ENCODE results near the gene EEF1A2. TPM values are rescaled to one million over a fixed set of nuclear protein-coding genes. Genes with fewer than 3 reads are reported as not detected.

EEF1A2 gene
- total RNA-seq, 1 experiment from 2014 or later: 359 TPM

DNA sequence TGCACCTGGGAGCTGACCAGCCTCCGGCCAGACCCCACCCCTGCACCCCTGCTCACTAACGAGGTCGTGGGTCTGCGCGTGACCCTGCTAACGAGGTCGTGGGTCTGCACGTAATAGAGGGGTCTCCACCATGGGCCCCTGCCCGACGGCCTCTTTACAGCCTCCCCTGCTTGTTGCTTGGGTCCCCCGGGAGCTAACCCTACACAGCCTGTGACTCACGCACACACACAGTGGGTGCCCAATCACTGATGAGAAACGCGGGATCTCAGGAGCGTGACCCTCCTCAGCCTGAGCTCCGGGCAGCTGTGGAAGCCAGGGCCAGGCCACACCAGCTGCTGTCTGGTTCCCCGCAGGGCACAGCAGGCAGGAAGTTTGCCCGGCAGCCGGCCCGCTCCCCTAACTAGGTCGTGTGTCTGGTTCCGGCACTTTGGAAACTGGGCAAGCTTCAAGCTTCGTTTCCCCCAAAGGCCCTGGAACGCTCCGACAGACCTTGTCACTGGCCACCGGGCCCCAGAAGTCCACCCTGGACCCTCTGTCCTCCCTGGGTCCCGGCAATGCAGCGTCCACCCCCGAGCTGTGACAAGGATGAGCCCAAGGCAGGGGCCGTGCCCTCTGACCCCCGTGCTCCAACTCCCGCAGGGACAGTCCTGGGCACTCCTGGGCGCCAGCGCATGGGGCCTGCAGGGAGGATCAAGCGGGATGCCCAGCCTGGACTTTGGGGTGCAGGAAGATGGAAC, 37.5 kb upstream of the EEF1A2 start:
- TF ChIP-seq, protein P1, sequence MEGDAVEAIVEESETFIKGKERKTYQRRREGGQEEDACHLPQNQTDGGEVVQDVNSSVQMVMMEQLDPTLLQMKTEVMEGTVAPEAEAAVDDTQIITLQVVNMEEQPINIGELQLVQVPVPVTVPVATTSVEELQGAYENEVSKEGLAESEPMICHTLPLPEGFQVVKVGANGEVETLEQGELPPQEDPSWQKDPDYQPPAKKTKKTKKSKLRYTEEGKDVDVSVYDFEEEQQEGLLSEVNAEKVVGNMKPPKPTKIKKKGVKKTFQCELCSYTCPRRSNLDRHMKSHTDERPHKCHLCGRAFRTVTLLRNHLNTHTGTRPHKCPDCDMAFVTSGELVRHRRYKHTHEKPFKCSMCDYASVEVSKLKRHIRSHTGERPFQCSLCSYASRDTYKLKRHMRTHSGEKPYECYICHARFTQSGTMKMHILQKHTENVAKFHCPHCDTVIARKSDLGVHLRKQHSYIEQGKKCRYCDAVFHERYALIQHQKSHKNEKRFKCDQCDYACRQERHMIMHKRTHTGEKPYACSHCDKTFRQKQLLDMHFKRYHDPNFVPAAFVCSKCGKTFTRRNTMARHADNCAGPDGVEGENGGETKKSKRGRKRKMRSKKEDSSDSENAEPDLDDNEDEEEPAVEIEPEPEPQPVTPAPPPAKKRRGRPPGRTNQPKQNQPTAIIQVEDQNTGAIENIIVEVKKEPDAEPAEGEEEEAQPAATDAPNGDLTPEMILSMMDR (IDR thresholded peaks at IDR 0.05; ENCODE audit: unreplicated experiment): no peak
- H3K27ac Mint-ChIP-seq (ENCODE audit: unreplicated experiment): peak overlapping the region; percentile 84
- no TSS peak for BruUV-seq (replicated peaks)
- no peaks in the 10 kb centered on the region for H3K27me3 Mint-ChIP-seq (ENCODE audit: unreplicated experiment)
- peak; percentile 66 for DNase-seq
- peaks cover 70% of the 10 kb centered on the region for H3K4me1 Mint-ChIP-seq (ENCODE audit: low read depth, unreplicated experiment)
- H3K9me3 Mint-ChIP-seq (ENCODE audit: low read depth, unreplicated experiment): no peaks in the 10 kb centered on the region
- H3K4me3 Mint-ChIP-seq (ENCODE audit: low read depth, unreplicated experiment): peak overlapping the region; percentile 89
- CTCF ChIA-PET: interaction anchor here (0.6 to 3.2 kb wide), 13 partner anchors 10 to 444 kb away, joined by 3 to 37 read pairs (median 10); partner anchors contain the start of genes ARFRP1, HELZ2, PPDPF and PRPF6
- H3K36me3 Mint-ChIP-seq (ENCODE audit: insufficient read depth, unreplicated experiment): peaks cover 71% of the 10 kb centered on the region
- intact Hi-C loops (cut with micrococcal nuclease; ENCODE audit: unreplicated experiment): loop anchor here (5.0 kb wide), 3 partner anchors 41 to 436 kb away; no protein-coding TSS in a partner anchor

DNA sequence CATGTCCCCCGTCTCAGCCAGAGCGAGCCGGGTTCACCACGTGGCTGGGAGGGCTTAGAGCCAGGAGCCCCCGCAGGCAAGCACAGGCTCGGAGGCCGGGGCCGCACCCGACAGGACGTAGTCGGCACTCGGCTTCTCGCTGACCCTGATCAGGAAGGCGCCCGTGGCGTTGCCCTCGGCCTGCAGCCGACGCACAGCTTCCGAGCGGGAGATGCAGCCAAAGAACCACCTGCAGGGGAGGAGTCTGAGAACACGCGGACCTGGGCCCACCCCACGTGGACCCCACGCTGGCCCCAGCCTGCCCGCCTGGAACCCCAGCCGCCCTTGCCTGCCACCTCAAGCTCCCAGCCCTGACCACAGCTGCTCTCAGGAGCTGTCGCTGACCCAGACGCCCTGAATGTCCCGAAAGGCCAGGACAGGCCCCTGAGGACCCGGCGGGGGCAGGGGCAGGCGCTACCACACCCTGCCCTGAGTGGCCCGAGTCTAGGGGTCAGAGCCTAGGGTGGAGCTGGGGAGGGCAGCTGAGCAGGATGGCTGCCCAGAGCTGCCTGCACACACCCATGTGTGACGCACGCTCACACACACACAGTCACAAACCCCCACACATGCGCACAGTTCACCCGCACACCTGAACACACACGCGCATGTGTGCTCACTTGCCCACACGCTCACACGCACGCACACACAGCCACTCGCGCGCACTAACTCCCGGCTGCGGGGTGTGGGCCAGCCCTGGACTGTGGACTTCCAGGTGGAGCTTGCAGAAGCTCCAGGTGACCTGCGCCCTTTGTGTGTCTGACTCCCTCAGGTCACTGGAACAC, 36.2 kb upstream of the EEF1A2 start:
- Mint-ChIP-seq H3K36me3 (ENCODE audit: insufficient read depth, unreplicated experiment) (peaks cover 81% of the 10 kb centered on the region), H3K4me3 (ENCODE audit: low read depth, unreplicated experiment) (peak overlapping the region; percentile 66), H3K4me1 (ENCODE audit: low read depth, unreplicated experiment) (peaks cover 68% of the 10 kb centered on the region), H3K27ac (ENCODE audit: unreplicated experiment) (peak overlapping the region; percentile 77), H3K9me3 (ENCODE audit: low read depth, unreplicated experiment) (no peaks in the 10 kb centered on the region), H3K27me3 (ENCODE audit: unreplicated experiment) (no peaks in the 10 kb centered on the region)
- no TSS peak for BruUV-seq (replicated peaks)
- intact Hi-C loops (cut with micrococcal nuclease; ENCODE audit: unreplicated experiment): loop anchor here (5.0 kb wide), 3 partner anchors 42 to 437 kb away; no protein-coding TSS in a partner anchor
- TF ChIP-seq, protein P1 (IDR thresholded peaks at IDR 0.05; ENCODE audit: unreplicated experiment): no peak
- DNase-seq: peak; percentile 51
- CTCF ChIA-PET: interaction anchor here (0.7 to 1.5 kb wide), 5 partner anchors 8 to 226 kb away, joined by 3 to 9 read pairs (median 3); no protein-coding TSS in a partner anchor

DNA sequence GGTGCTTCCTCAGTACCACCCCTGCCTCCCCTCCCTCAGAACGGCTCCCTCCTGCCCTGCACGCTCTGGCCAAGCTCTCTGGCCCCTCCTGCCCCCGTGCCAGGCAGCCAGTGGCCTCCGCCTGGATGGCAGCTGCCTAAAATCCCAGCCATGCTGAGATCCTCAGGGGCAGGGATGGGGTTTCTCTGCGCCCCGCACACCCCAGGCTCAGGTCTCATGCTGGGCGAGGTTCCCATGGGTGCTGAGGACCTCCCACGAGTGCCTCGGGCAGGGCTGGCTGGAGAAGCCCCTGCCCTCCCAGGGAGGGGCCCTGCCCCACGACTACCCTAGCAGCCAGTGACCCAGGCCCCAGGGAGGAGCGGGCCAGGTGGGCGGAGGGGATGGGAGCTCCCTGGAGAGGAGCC, 35.5 kb upstream of the EEF1A2 start:
- Mint-ChIP-seq H3K27me3 (ENCODE audit: unreplicated experiment) (no peaks in the 10 kb centered on the region), H3K4me3 (ENCODE audit: low read depth, unreplicated experiment) (peak overlapping the region; percentile 66), H3K36me3 (ENCODE audit: insufficient read depth, unreplicated experiment) (peaks cover 87% of the 10 kb centered on the region), H3K9me3 (ENCODE audit: low read depth, unreplicated experiment) (no peaks in the 10 kb centered on the region), H3K4me1 (ENCODE audit: low read depth, unreplicated experiment) (peaks cover 62% of the 10 kb centered on the region), H3K27ac (ENCODE audit: unreplicated experiment) (peak overlapping the region; percentile 63)
- no peak for DNase-seq
- no TSS peak for BruUV-seq (replicated peaks)
- CTCF ChIA-PET: interaction anchor here (0.7 to 1.2 kb wide), 3 partner anchors 50 to 225 kb away, joined by 3 to 9 read pairs (median 3); no protein-coding TSS in a partner anchor
- intact Hi-C loops (cut with micrococcal nuclease; ENCODE audit: unreplicated experiment): no loop called here
- TF ChIP-seq, protein P1 (IDR thresholded peaks at IDR 0.05; ENCODE audit: unreplicated experiment): no peak

DNA sequence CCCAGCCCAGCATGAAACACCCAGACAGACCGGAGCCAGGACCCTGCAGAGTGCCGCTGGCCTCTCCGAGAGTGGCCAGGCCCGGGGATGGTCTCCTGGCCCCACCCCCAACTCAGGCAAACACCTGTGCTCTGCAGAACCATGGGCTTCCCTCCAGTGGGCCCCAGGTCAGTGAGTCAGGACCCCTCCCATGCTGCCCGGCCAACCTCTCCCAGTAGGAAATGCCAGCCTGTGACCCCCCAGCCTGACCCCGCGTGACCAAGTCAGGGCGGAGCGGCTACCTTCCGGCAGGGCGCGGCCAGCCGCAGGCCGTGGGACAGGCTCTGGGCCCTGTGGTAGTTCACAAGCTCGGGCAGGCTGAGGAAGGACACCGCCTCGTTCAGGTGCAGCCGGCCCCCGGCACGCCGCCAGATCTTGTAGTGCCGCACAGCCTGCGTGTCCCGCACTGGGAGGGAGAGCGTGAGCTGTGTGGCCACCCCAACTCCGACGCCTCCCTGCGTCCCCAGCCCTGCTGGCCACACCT, 35.0 kb upstream of the EEF1A2 start:
- Mint-ChIP-seq H3K27ac (ENCODE audit: unreplicated experiment) (peak overlapping the region; percentile 63), H3K4me3 (ENCODE audit: low read depth, unreplicated experiment) (peak overlapping the region; percentile 66), H3K9me3 (ENCODE audit: low read depth, unreplicated experiment) (no peaks in the 10 kb centered on the region), H3K4me1 (ENCODE audit: low read depth, unreplicated experiment) (peaks cover 57% of the 10 kb centered on the region), H3K27me3 (ENCODE audit: unreplicated experiment) (no peaks in the 10 kb centered on the region), H3K36me3 (ENCODE audit: insufficient read depth, unreplicated experiment) (peaks cover 87% of the 10 kb centered on the region)
- CTCF ChIA-PET: interaction anchor here (0.7 to 1.2 kb wide), 3 partner anchors 50 to 225 kb away, joined by 3 to 9 read pairs (median 3); no protein-coding TSS in a partner anchor
- intact Hi-C loops (cut with micrococcal nuclease; ENCODE audit: unreplicated experiment): no loop called here
- TF ChIP-seq, protein P1 (IDR thresholded peaks at IDR 0.05; ENCODE audit: unreplicated experiment): no peak
- peak; percentile 89 for DNase-seq
- BruUV-seq (replicated peaks): no TSS peak
